CD4-positive, alpha-beta T cell treated with Interleukin-6 at 100 ng/mL for 8 hours (primary cell): ENCODE data around the gene LSAMP.

ENCODE experiments used
- DNase-seq: peaks from one replicate; pipeline ENCODE4 v3.0.0-alpha.2; 2020; ENCODE audit warnings: mixed read lengths, low spot score

The LSAMP gene

GRCh38 chr3:116445311-116445841 is at the start of gene LSAMP:
LSAMP (minus strand) TSS chr3:116445487.
- no peak for DNase-seq

- no peak for DNase-seq
Observed at GRCh38 chr3:116492379-116492778, 47.1 kb upstream of the LSAMP start.

GRCh38 chr3:116483135-116483534 is 37.8 kb upstream of the LSAMP start:
- DNase-seq = no peak

GRCh38 chr3:116476691-116477090 is 31.4 kb upstream of the LSAMP start:
- DNase-seq = no peak

GRCh38 chr3:116474801-116475200 is 29.5 kb upstream of the LSAMP start:
- no peak for DNase-seq

GRCh38 chr3:116474032-116474780 is 28.9 kb upstream of the LSAMP start:
- no peak for DNase-seq

- no peak for DNase-seq
Observed at GRCh38 chr3:116473602-116474001, 28.3 kb upstream of the LSAMP start.

GRCh38 chr3:116470605-116471197 is 25.4 kb upstream of the LSAMP start:
- no peak for DNase-seq

- DNase-seq = no peak
Observed at GRCh38 chr3:116469546-116469945, 24.3 kb upstream of the LSAMP start.

- no peak for DNase-seq
Observed at GRCh38 chr3:116464276-116464798, 19.1 kb upstream of the LSAMP start.

- no peak for DNase-seq
Observed at GRCh38 chr3:116453666-116454346, 8.5 kb upstream of the LSAMP start.

- DNase-seq = no peak
Observed at GRCh38 chr3:116449546-116450350, 4.5 kb upstream of the LSAMP start.

- DNase-seq = no peak
Observed at GRCh38 chr3:116445990-116446389, 703 bp upstream of the LSAMP start.

GRCh38 chr3:116444819-116445310 is 422 bp downstream of the LSAMP start:
- no peak for DNase-seq

- DNase-seq = no peak
Observed at GRCh38 chr3:116444115-116444747, 1.1 kb downstream of the LSAMP start.

GRCh38 chr3:116443191-116443661 is 2.1 kb downstream of the LSAMP start:
- no peak for DNase-seq

- no peak for DNase-seq
Observed at GRCh38 chr3:116442331-116443021, 2.8 kb downstream of the LSAMP start.

GRCh38 chr3:116441652-116442051 is 3.6 kb downstream of the LSAMP start:
- no peak for DNase-seq

GRCh38 chr3:116440196-116440595 is 5.1 kb downstream of the LSAMP start:
- no peak for DNase-seq

GRCh38 chr3:116433552-116433951 is 11.7 kb downstream of the LSAMP start:
- no peak for DNase-seq
